Caki2 (cell line): Measurements from ENCODE around the gene TPK1. TPM values are rescaled to one million over a fixed set of nuclear protein-coding genes. Genes with fewer than 3 reads are reported as not detected.

Experiments used
- DNase-seq: peaks from one replicate; pipeline ENCODE4 v3.0.0-alpha.2; 2015; ENCODE audit warnings: low read depth
- in situ Hi-C: cut with HindIII; loops from 2 replicates; pipeline ENCODE4 v1.10.0; 2016; ENCODE audit warnings: low sequenced_read_pairs, low pct_unique_long_range_greater_than_20kb, mixed read lengths
- total RNA-seq: library from RNA; depleted of rRNA; stranded (reverse); fragments of >200 nt; shearing (Covaris generic); gene quantifications from 2 replicates; pipeline ENCODE4 v1.2.3, GENCODE V29; 2014; ENCODE audit warnings: low replicate concordance

TPK1 gene
- total RNA-seq, 1 experiment from 2014 or later, result 37.9 TPM

GRCh38 chr7:144525956-144526355 is 309.9 kb downstream of the TPK1 start:
- in situ Hi-C loops, result no loop called here

GRCh38 chr7:144524271-144524670 is 311.6 kb downstream of the TPK1 start:
- in situ Hi-C loops, result no loop called here
- DNase-seq, result no peak

More at GRCh38 chr7:144525956-144526355, 309.9 kb downstream of the TPK1 start:
- no peak for DNase-seq

GRCh38 chr7:144523621-144524020 is 312.2 kb downstream of the TPK1 start:
- DNase-seq, result no peak
- in situ Hi-C loops, result no loop called here

GRCh38 chr7:144519925-144520324 is 315.9 kb downstream of the TPK1 start:
- in situ Hi-C loops, result no loop called here
- no peak for DNase-seq

GRCh38 chr7:144518360-144518759 is 317.5 kb downstream of the TPK1 start:
- no peak for DNase-seq
- in situ Hi-C loops, result no loop called here

- in situ Hi-C loops, result no loop called here
- no peak for DNase-seq
These were observed 318.1 kb downstream of the TPK1 start for GRCh38 chr7:144517749-144518148.

GRCh38 chr7:144516729-144517525 is 318.9 kb downstream of the TPK1 start:
- in situ Hi-C loops, result no loop called here
- DNase-seq, result no peak

- in situ Hi-C loops, result no loop called here
- DNase-seq, result no peak
These were observed 322.5 kb downstream of the TPK1 start for GRCh38 chr7:144513334-144513733.

- in situ Hi-C loops, result no loop called here
- no peak for DNase-seq
These were observed 325.2 kb downstream of the TPK1 start for GRCh38 chr7:144510621-144511020.

- DNase-seq, result no peak
- in situ Hi-C loops, result no loop called here
These were observed 327.2 kb downstream of the TPK1 start for GRCh38 chr7:144508702-144509101.

GRCh38 chr7:144503215-144503614 is 332.6 kb downstream of the TPK1 start:
- DNase-seq, result no peak
- in situ Hi-C loops, result no loop called here

- in situ Hi-C loops, result no loop called here
- DNase-seq, result no peak
These were observed 335.6 kb downstream of the TPK1 start for GRCh38 chr7:144500225-144500624.

- in situ Hi-C loops, result no loop called here
- DNase-seq, result no peak
These were observed 338.6 kb downstream of the TPK1 start for GRCh38 chr7:144497282-144497681.

GRCh38 chr7:144494355-144494754 is 341.5 kb downstream of the TPK1 start:
- DNase-seq, result no peak
- in situ Hi-C loops, result no loop called here

GRCh38 chr7:144489504-144489903 is 346.3 kb downstream of the TPK1 start:
- in situ Hi-C loops, result no loop called here
- no peak for DNase-seq

GRCh38 chr7:144488977-144489376 is 346.9 kb downstream of the TPK1 start:
- in situ Hi-C loops, result no loop called here
- no peak for DNase-seq

GRCh38 chr7:144487901-144488300 is 348.0 kb downstream of the TPK1 start:
- in situ Hi-C loops, result no loop called here
- no peak for DNase-seq

- no peak for DNase-seq
- in situ Hi-C loops, result no loop called here
These were observed 351.4 kb downstream of the TPK1 start for GRCh38 chr7:144484445-144484844.

GRCh38 chr7:144483189-144483588 is 352.7 kb downstream of the TPK1 start:
- in situ Hi-C loops, result no loop called here
- DNase-seq, result no peak

GRCh38 chr7:144481833-144482232 is 354.0 kb downstream of the TPK1 start:
- DNase-seq, result no peak
- in situ Hi-C loops, result no loop called here
